HCT116 (cell line): Measurements from ENCODE around the gene KPNA1. TPM values are rescaled to one million over a fixed set of nuclear protein-coding genes. Genes with fewer than 3 reads are reported as not detected.
A peak's percentile ranks its signal among the peaks of the same experiment; 100 is the strongest.

Experiments used
- ATAC-seq: fragments of 200-7000 bp; cut with Tn5 transposase; 2 replicates; pipeline ENCODE4 v1.9.1; 2020; ENCODE audit warnings: mild to moderate bottlenecking, moderate library complexity
- Bru-seq: library from RNA; stranded (reverse); fragments of 400-500 nt; gene quantifications from one replicate; lab custom pipeline; 2021; lab: Mats Ljungman, UMichigan
- BruChase-seq, 2 experiments: library from RNA; stranded (reverse); fragments of 400-500 nt; gene quantifications; one replicate each; lab custom pipeline; 2021; lab: Mats Ljungman, UMichigan
- BruUV-seq: library from RNA; stranded (reverse); fragments of 400-500 nt; replicated peaks from 2 replicates; lab custom pipeline; 2021; lab: Mats Ljungman, UMichigan
- CTCF ChIA-PET: fragments of 300-600 bp; sonication (Branson Sonifier 250); formaldehyde crosslinking; loops from one replicate; lab custom pipeline; 2021; ENCODE audit warnings: antibody characterized with exemption; lab: Charles Lee
- POLR2A ChIA-PET: fragments of 300-600, 350-600 bp; sonication (Branson Sonifier 250); formaldehyde crosslinking; loops from one replicate; lab custom pipeline; 2021; ENCODE audit warnings: antibody characterized with exemption; lab: Charles Lee
- RAD21 ChIA-PET, 2 experiments: fragments of 300-600 bp; sonication (Branson Sonifier 250); formaldehyde crosslinking; loops; one replicate each; lab custom pipeline; 2023; ENCODE audit warnings: low total read pairs in 2 of 2; ENCODE audit not compliant: uncharacterized antibody in 2 of 2, unreplicated experiment in 2 of 2, low non-redundant PET in 1 of 2; lab: Charles Lee
- DNase-seq: peaks from one replicate; pipeline ENCODE4 v3.0.0-alpha.2; 2010; ENCODE audit warnings: low read depth, low spot score
- H2AFZ ChIP-seq: fragments of 200-600 bp; shearing (Covaris generic), sonication (generic); 2 replicates; pipeline ENCODE4 v1.6.1; 2017; ENCODE audit warnings: low read depth, mixed run types, mixed read lengths, antibody characterized with exemption, low read length; ENCODE audit not compliant: poor library complexity, severe bottlenecking
- H3K27ac ChIP-seq: 2 replicates; pipeline ENCODE4 v1.5.1; 2012; ENCODE audit warnings: low read depth, low read length
- H3K27me3 ChIP-seq: fragments of 200-600 bp; sonication (generic); 2 replicates; pipeline ENCODE4 v1.6.1; 2016; ENCODE audit warnings: mixed run types, low read length, mixed read lengths; ENCODE audit not compliant: insufficient read depth
- H3K36me3 ChIP-seq, 2 experiments: fragments of 200-500 bp in 1 of 2; fragments of 200-600 bp in 1 of 2; sonication (Bioruptor generic) in 1 of 2; sonication (generic) in 1 of 2; 2 replicates each; pipeline versions ENCODE4 v1.5.1 to v1.6.1; 2014 to 2016; ENCODE audit warnings: low read length in 2 of 2, inconsistent platforms in 1 of 2, mixed read lengths in 1 of 2, mixed run types in 1 of 2; ENCODE audit not compliant: insufficient read depth in 2 of 2, control insufficient read depth in 1 of 2
- H3K4me1 ChIP-seq, 2 experiments: fragments of 200-600 bp in 1 of 2; sonication (generic) in 1 of 2; 2 replicates each; pipeline versions ENCODE4 v1.5.1 to v1.6.1; 2012 to 2017; ENCODE audit warnings: low read length in 2 of 2, inconsistent platforms in 1 of 2, mild to moderate bottlenecking in 1 of 2, mixed read lengths in 1 of 2, mixed run types in 1 of 2, moderate library complexity in 1 of 2; ENCODE audit not compliant: insufficient read depth in 2 of 2, control insufficient read depth in 1 of 2
- H3K4me2 ChIP-seq: fragments of 200-600 bp; sonication (generic); 2 replicates; pipeline ENCODE4 v1.6.1; 2017; ENCODE audit warnings: mixed run types, low read length, mixed read lengths
- H3K4me3 ChIP-seq, 2 experiments: fragments of 200-600 bp in 1 of 2; sonication (generic) in 1 of 2; replicated peaks in 1 of 2; 2 replicates each; pipeline ENCODE4 v1.5.1; 2011 to 2016; ENCODE audit warnings: low read length in 2 of 2, control low read depth in 1 of 2, low read depth in 1 of 2, mild to moderate bottlenecking in 1 of 2, mixed read lengths in 1 of 2, mixed run types in 1 of 2
- H3K79me2 ChIP-seq: fragments of 200-600 bp; sonication (generic); 2 replicates; pipeline ENCODE4 v1.6.1; 2017; ENCODE audit warnings: mild to moderate bottlenecking, mixed run types, low read length, moderate library complexity, mixed read lengths; ENCODE audit not compliant: insufficient read depth
- H3K9ac ChIP-seq: fragments of 200-600 bp; sonication (generic); 2 replicates; pipeline ENCODE4 v1.6.1; 2016; ENCODE audit warnings: low read length, mixed read lengths
- H3K9me2 ChIP-seq: fragments of 200-600 bp; sonication (generic), shearing (Covaris generic); 2 replicates; pipeline ENCODE4 v1.6.1; 2017; ENCODE audit warnings: mixed run types, mild to moderate bottlenecking, moderate library complexity; ENCODE audit not compliant: insufficient read depth
- H3K9me3 ChIP-seq, 2 experiments: fragments of 200-500 bp in 1 of 2; fragments of 200-600 bp in 1 of 2; sonication (Bioruptor generic) in 1 of 2; sonication (generic) in 1 of 2; 2 replicates each; pipeline ENCODE4 v1.6.1; 2014 to 2017; ENCODE audit warnings: low read length in 2 of 2, mixed read lengths in 2 of 2, inconsistent platforms in 1 of 2, low read depth in 1 of 2, mild to moderate bottlenecking in 1 of 2, mixed run types in 1 of 2, moderate library complexity in 1 of 2; ENCODE audit not compliant: control insufficient read depth in 1 of 2, insufficient read depth in 1 of 2
- H4K20me1 ChIP-seq: fragments of 200-600 bp; sonication (generic), shearing (Covaris generic); 2 replicates; pipeline ENCODE4 v1.6.1; 2017; ENCODE audit warnings: mixed run types, mild to moderate bottlenecking, moderate library complexity; ENCODE audit not compliant: insufficient read depth
- EGR1 ChIP-seq: IDR thresholded peaks from 2 replicates; pipeline ENCODE4 v1.6.1; 2012; ENCODE audit warnings: low read depth
- JUND ChIP-seq: IDR thresholded peaks from 2 replicates; pipeline ENCODE4 v1.6.1; 2012
- POLR2A ChIP-seq: IDR thresholded peaks from 2 replicates; pipeline ENCODE4 v1.7.0; 2011; ENCODE audit warnings: borderline replicate concordance; ENCODE audit not compliant: insufficient read depth, insufficient read length; ENCODE audit errors: extremely low read depth
- POLR2AphosphoS5 ChIP-seq: IDR thresholded peaks from 2 replicates; pipeline ENCODE4 v1.6.1; 2011; ENCODE audit warnings: mild to moderate bottlenecking, low read depth, low read length, moderate library complexity
- SIN3A ChIP-seq: IDR thresholded peaks from 2 replicates; pipeline ENCODE4 v1.6.1; 2012; ENCODE audit warnings: low read depth
- YY1 ChIP-seq: IDR thresholded peaks from 2 replicates; pipeline ENCODE4 v1.6.1; 2011; ENCODE audit warnings: low read length, low read depth, moderate library complexity, mild to moderate bottlenecking; ENCODE audit not compliant: insufficient replicate concordance; ENCODE audit errors: extremely low read depth
- ZFX ChIP-seq: fragments of 450-650 bp; IDR thresholded peaks from 2 replicates; pipeline ENCODE4 v1.6.1; 2017
- intact Hi-C: fragments of 100-400 bp; cut with micrococcal nuclease; formaldehyde crosslinking; loops from 2 replicates; pipeline ENCODE4 v1.10.0; 2022
- long read RNA-seq: library from polyadenylated mRNA; unstranded; transcript quantifications from one replicate; pipeline ENCODE4 v2.0.0, GENCODE V29; 2021; ENCODE audit not compliant: unreplicated experiment
- polyA plus RNA-seq: library from polyadenylated mRNA; unstranded; fragments of >200 nt; gene quantifications from 2 replicates; pipeline ENCODE4 v1.2.1, GENCODE V29; 2012; ENCODE audit warnings: missing spikeins
- total RNA-seq: library from RNA; stranded (reverse); gene quantifications from one replicate; pipeline ENCODE4 v1.2.1, GENCODE V29; 2021; ENCODE audit not compliant: unreplicated experiment
- TF ChIP-seq, protein P1 (sequence below): IDR thresholded peaks from 2 replicates; pipeline ENCODE4 v1.6.1; 2012; ENCODE audit warnings: low read depth
- TF ChIP-seq, protein P2 (sequence below): IDR thresholded peaks from 2 replicates; pipeline ENCODE4 v1.6.1; 2012
- TF ChIP-seq, protein P3 (sequence below), 3 experiments: fragments of 200-600 bp in 1 of 3; sonication (generic) in 1 of 3; IDR thresholded peaks in 2 of 3; conservative IDR thresholded peaks in 1 of 3; 2 replicates each; pipeline ENCODE4 v1.5.1; 2012 to 2017; ENCODE audit warnings: low read depth in 2 of 3, low read length in 2 of 3, antibody characterized with exemption in 1 of 3, borderline replicate concordance in 1 of 3, control low read depth in 1 of 3, mild to moderate bottlenecking in 1 of 3, mixed read lengths in 1 of 3, mixed run types in 1 of 3, moderate library complexity in 1 of 3; ENCODE audit not compliant: insufficient read depth in 1 of 3

The KPNA1 gene
- total RNA-seq (73.4 TPM), Bru-seq, nascent RNA (percentile 93 among the genes with signal in this experiment), BruChase-seq, experiment 1, labeled RNA remaining after a 6-hour chase (percentile 87 among the genes with signal in this experiment), BruChase-seq, experiment 2, labeled RNA remaining after a 2-hour chase (percentile 84 among the genes with signal in this experiment)
- 15.6 and 23.3 TPM in 2 replicates for polyA plus RNA-seq
- long read RNA-seq, full-length matches to known transcripts: 97 of 128 reads
- long read RNA-seq, partial matches to known transcripts: 6 of 128 reads
- long read RNA-seq, other reads (novel, unspliced or antisense): 25 of 128 reads

DNA sequence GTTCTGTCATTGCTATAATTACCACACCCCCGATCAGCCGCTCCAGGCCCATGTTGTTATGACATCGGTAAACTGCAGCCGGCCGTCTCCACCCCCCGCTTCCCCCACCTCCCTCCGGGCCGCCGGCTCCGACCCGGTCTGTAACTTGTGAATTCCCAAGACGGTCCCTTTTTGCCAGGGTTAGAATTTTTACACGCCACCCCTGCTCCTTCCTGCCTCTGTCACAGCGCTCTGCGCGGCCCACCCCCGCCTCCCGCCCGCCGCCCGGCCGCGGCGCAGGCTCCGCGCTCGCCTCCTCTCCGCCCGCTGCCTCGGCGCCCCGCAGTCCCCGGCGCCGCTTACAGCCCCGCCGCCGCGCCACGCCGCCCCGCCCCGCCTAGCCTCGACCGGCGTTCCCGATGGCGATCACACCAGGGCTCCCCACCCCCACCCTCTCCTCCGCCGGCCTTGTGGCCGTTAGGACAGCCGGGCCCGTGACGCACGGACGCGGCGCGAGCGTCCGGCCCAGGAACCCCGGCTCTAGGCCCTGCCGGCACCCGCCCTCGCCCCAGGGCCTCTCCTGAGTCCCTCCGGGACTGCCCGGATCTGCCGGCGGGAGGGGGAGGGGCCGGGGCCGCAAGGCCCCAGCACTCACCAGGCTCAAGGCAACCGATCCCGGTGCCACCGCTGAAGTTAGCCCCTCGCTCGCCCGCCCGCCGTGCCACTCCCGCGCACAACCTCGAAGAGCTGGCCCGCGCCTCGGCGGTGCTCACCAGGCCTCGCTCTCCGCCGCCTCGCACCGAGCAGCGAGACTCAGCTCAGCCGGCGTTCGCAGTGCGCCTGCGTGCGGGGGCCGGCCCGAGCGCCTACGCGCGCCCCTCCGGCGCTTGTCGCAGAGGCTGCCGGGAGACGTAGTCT, at the start of gene KPNA1:
KPNA1 (minus strand) TSS at position 817 of the 897 bp plus-strand sequence. CDS start 18,374 bp downstream, outside the sequence.
- peak within 1 kb of the TSS; percentile 87 for H3K9ac ChIP-seq

More for the DNA sequence above, at the start of gene KPNA1:
- Histone ChIP-seq H3K9me2 (no peaks in the 10 kb centered on the region), H3K79me2 (peaks cover 48% of the 10 kb centered on the region), H3K9me3 (no peaks in the 10 kb centered on the region), H3K4me2 (peak within 1 kb of the TSS; percentile 80), H3K4me3 (peak within 1 kb of the TSS; percentile 48 to 81), H4K20me1 (peaks cover 43% of the 10 kb centered on the region; the same call in 1 of the 2 replicates), H2AFZ (peak within 1 kb of the TSS; percentile 94), H3K4me1 (peaks cover 6 to 17% of the 10 kb centered on the region in 2 experiments; a peak in 3 of 4 replicates), H3K27ac (peak within 1 kb of the TSS; percentile 77), H3K27me3 (no peaks in the 10 kb centered on the region), H3K36me3 (no peaks in the 10 kb centered on the region)
- TF ChIP-seq SIN3A (peak; percentile 69), JUND (no peak), POLR2AphosphoS5 (peak; percentile 96), EGR1 (peak; percentile 97), YY1 (peak; percentile 48), ZFX (peak; percentile 99), POLR2A (peak; percentile 91)
- TF ChIP-seq, protein P1, sequence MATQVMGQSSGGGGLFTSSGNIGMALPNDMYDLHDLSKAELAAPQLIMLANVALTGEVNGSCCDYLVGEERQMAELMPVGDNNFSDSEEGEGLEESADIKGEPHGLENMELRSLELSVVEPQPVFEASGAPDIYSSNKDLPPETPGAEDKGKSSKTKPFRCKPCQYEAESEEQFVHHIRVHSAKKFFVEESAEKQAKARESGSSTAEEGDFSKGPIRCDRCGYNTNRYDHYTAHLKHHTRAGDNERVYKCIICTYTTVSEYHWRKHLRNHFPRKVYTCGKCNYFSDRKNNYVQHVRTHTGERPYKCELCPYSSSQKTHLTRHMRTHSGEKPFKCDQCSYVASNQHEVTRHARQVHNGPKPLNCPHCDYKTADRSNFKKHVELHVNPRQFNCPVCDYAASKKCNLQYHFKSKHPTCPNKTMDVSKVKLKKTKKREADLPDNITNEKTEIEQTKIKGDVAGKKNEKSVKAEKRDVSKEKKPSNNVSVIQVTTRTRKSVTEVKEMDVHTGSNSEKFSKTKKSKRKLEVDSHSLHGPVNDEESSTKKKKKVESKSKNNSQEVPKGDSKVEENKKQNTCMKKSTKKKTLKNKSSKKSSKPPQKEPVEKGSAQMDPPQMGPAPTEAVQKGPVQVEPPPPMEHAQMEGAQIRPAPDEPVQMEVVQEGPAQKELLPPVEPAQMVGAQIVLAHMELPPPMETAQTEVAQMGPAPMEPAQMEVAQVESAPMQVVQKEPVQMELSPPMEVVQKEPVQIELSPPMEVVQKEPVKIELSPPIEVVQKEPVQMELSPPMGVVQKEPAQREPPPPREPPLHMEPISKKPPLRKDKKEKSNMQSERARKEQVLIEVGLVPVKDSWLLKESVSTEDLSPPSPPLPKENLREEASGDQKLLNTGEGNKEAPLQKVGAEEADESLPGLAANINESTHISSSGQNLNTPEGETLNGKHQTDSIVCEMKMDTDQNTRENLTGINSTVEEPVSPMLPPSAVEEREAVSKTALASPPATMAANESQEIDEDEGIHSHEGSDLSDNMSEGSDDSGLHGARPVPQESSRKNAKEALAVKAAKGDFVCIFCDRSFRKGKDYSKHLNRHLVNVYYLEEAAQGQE: no peak
- TF ChIP-seq, protein P2, sequence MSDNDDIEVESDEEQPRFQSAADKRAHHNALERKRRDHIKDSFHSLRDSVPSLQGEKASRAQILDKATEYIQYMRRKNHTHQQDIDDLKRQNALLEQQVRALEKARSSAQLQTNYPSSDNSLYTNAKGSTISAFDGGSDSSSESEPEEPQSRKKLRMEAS: peak; percentile 60
- TF ChIP-seq, protein P3, sequence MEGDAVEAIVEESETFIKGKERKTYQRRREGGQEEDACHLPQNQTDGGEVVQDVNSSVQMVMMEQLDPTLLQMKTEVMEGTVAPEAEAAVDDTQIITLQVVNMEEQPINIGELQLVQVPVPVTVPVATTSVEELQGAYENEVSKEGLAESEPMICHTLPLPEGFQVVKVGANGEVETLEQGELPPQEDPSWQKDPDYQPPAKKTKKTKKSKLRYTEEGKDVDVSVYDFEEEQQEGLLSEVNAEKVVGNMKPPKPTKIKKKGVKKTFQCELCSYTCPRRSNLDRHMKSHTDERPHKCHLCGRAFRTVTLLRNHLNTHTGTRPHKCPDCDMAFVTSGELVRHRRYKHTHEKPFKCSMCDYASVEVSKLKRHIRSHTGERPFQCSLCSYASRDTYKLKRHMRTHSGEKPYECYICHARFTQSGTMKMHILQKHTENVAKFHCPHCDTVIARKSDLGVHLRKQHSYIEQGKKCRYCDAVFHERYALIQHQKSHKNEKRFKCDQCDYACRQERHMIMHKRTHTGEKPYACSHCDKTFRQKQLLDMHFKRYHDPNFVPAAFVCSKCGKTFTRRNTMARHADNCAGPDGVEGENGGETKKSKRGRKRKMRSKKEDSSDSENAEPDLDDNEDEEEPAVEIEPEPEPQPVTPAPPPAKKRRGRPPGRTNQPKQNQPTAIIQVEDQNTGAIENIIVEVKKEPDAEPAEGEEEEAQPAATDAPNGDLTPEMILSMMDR (IDR thresholded peaks at IDR 0.05 in 2 of 3, conservative IDR thresholded peaks at IDR 0.05 in 1 of 3; ENCODE audit: borderline replicate concordance in 1 of 3, insufficient read depth in 1 of 3, low read depth in 2 of 3, low read length in 2 of 3): no peak
- POLR2A ChIA-PET: no interaction called here
- CTCF ChIA-PET: interaction anchor here (1.0 kb wide), 2 partner anchors 45 to 165 kb away, joined by 3 to 4 read pairs; no protein-coding TSS in a partner anchor
- ATAC-seq (peak; percentile 93), DNase-seq (peak; percentile 73)
- BruUV-seq: no TSS peak
- intact Hi-C loops: no loop called here
- RAD21 ChIA-PET: interaction anchor here in 1 of 2 experiments (0.7 kb wide), 1 partner anchor 57 kb away, joined by 3 read pairs; no protein-coding TSS in a partner anchor
